ENCODE results near the gene RALY.

RALY gene

GRCh38 chr20:34052414-34052813 is 58.7 kb downstream of the RALY start:
- DNase-seq = no peak

DNA sequence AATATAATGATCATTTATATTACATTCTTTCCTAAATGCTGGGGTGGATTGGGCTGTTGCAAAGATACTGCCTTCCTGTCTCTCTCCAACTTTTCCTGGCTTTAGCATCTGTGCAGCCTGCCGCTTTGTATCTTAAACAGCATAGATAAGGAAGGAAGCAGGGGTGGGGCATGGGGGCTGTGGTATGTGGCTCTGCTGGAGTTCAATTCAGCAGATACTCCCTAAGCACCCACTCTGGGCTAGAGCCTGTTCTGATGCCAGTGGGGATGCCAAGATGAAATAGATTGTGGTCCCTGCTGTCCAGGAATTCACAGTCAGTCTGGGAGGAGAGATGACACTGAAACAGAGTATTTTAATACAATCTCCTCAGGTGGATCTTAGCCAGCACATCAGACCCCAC is 61.6 kb downstream of the RALY start:
- DNase-seq = no peak

DNA sequence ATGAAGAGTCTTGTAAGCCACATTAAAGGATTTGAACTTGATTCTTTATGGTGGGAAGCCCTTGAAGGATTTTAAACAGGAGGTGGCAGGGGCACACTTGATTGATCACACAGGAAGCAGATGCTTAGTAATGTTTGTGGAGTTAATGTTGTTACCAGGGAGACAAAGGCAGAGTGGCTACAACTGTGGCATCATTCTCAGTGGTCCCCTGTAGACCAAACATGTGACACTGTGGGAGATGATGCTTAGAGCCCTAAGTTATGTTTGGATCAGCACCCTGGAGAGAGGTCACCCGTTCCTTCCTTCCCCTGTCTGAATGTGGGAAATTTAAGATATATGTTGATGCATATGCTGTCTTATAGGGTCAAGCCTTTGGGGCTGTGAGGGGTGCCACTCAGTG is 65.1 kb downstream of the RALY start:
- no peak for DNase-seq

DNA sequence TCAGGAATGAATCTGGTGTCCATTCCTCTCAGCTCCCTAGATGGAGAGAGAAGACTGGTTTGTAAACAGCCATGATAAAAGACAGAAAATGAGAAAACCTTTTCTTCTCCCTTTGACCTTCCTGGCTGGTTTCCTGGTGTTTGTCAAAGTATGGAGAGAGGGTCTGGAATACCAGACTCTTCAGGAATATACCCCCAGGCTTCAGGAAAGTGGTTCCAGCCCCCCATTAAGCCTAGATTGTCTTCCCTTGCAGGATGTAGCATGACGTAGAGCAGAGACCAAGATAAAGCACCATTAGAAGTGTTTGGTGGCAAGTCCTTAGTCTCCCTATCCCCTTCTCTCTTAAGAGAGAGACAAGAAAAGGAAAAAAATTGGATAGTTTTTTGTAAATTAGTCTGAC is 67.3 kb downstream of the RALY start:
- DNase-seq = no peak

DNA sequence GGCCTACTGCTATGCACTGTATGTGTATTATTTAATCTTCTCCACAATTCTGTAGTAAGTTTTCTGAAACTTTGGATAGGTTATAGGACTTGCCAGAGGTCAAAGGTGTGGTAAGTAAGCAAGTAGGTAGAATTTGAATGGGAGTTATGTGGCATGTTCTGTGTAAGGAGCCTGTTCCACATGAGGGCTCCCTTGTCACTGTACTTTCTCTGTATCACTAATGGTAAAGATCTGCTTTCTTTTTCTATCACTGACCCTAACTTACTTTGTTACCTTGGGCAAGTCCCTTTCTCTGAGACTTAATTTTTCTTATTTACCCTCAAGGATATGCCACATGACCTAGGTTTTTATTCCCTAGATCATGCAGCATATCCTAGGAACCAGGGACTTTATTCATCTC is 68.0 kb downstream of the RALY start:
- DNase-seq = no peak

DNA sequence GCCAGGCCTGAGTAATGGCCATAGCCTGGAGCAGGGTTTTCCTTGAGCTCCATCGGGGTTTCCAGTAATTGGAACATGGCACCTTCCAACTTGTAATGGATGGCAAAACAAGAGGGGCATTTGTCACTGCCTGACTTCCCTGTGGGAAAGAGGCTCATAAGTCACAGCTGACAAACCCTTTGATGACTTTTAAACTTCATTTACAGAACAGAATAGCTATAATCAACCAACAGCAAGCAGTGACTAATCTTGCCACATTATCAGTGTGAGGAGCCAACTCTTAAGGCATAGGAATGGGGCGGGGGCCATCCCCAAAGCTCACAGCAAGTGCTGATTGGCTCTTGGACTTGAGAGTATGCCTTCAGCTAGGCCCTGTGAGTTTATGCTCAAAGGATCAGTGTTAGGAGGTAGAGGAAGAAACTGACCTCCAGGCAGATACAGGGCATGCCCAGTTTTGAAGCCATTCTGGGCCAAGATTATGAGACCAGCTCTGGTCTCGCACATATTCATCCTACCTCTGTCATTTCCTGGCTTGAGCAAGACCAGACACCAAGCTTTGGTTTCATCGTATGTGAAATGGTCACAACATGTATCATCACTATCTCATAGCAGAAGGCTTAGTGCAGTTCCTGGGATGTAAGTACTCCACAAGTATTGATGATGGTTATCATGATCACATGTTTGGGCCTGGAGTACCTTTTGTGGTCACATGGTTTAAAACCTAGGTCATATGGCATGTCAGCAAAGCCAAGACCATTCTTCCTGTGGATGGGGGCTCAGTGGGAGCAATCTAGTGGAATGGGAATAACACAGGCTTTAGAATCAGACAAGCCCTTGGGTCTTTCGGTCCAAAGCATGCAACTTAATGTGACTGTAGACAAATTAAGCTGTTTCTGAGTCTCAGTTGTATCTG is 69.1 kb downstream of the RALY start:
- DNase-seq = no peak

DNA sequence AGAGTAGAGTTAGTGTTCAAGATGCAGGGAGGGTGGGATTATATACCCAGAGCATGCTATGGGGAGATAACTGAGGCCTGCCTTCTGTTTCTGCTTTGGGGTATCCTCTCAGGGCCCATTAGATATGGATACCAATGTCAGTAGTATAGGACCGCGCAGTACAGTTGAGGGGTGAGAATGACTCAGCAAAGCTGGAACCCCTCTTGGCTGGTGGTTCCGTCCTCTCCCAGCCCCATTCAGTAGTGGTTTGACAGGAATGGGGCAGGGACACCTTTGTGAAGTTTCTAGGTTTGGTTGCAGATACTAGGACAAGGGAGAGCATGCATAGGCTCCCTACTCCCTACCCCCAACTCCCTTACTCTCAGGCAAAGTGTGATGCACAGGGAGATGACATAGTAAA is 70.6 kb downstream of the RALY start:
- no peak for DNase-seq

GRCh38 chr20:34065260-34065659 is 71.5 kb downstream of the RALY start:
- no peak for DNase-seq

GRCh38 chr20:34066476-34067090 is 72.9 kb downstream of the RALY start:
- DNase-seq = no peak

- DNase-seq = no peak
These were observed 74.3 kb downstream of the RALY start for GRCh38 chr20:34068001-34068400.

DNA sequence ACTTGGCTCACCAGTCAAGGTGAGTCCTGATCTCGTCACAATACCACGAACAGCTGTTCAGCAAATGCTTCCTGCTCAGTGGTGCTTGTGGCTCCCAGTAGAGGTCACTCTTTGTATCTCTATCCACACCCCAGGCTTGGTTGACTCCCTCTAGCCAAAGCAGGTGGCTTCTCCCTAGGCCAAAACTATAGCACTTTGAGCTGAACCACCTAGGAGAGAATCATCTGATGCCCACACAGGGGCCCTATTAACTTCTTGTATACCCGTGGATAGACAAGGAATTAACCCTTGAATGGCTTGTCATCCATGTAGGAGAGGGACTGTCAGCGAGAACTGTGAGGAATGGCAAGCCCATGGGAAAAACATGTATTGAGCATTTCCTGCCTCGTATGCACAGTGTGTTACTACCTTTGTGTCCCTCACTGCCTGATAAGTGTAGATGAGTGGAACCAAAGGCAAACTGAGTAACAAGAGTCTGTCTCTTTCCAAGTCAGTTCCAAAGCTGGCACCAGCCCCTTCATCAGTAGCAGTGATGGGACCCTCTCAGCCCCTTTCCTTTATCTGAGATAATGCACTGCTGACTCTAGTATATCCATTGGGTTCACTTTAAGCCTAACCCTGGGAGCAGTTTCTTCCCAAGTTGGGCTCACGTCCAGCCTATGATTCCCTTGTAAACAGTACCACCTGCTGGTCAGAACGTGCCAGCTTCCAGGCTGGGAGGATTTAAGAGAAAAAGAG is 75.8 kb downstream of the RALY start:
- peak; percentile 34 to 54 for DNase-seq

DNA sequence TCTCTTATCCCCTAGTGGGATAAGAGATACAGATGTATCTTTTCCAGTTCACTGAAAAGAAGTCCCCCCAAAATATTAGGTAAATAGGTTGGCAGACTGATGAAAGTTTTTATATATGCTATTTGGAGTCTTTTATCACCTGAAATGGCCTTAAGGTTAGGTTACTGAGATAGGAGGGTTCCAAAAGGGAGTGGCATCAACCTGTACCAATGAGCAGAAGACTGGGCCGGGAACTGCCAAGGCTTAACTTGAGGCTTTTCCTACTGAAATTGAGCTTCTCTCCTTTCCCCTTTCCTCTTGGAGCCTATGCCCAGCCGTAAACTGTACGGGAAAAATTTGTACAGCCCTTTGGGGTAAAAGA is 76.3 kb downstream of the RALY start:
- no peak for DNase-seq

GRCh38 chr20:34070859-34071258 is 77.1 kb downstream of the RALY start:
- no peak for DNase-seq

- DNase-seq = no peak
These were observed 78.4 kb downstream of the RALY start for GRCh38 chr20:34072076-34072475.

- DNase-seq = no peak
These were observed 79.1 kb downstream of the RALY start for GRCh38 chr20:34072778-34073177.

- DNase-seq = no peak
These were observed 80.5 kb downstream of the RALY start for GRCh38 chr20:34074101-34074760.

DNA sequence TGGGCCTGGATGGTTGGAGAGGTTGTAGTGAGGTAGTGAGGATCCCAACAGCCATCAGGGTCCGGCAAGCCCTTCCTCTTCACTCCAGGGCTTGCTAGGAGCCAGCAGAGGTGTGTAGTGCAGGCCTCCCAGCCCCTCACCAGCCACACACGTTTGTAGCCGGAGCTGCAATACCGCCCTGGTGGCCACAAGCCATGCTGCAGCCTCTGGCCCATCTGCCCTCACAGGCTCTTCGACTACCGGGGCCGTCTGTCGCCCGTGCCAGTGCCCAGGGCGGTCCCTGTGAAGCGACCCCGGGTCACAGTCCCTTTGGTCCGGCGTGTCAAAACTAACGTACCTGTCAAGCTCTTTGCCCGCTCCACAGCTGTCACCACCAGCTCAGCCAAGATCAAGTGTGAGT is 81.9 kb downstream of the RALY start:
- DNase-seq = no peak

GRCh38 chr20:34076952-34077351 is 83.2 kb downstream of the RALY start:
- DNase-seq = no peak

DNA sequence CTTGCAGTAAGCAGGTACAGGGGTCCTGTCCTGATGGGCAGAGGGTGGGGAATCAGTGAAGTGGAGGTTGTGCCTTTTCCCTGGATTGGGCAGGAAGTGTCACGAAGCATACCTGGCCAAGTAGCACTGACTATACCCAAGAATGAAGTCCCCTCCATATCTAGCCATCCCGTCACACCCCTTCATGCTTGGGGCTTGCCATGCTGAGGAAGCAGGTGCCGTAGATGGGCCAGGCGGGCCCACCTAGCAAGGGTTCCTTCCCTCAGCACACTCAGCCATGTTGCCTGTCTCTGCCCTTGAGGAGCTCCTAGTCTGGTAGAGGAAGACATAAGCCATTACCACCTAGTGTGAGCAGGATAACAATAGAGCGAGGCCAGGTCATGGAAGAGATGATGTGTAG is 84.8 kb downstream of the RALY start:
- no peak for DNase-seq

GRCh38 chr20:34079818-34080217 is 86.1 kb downstream of the RALY start:
- no peak for DNase-seq

DNA sequence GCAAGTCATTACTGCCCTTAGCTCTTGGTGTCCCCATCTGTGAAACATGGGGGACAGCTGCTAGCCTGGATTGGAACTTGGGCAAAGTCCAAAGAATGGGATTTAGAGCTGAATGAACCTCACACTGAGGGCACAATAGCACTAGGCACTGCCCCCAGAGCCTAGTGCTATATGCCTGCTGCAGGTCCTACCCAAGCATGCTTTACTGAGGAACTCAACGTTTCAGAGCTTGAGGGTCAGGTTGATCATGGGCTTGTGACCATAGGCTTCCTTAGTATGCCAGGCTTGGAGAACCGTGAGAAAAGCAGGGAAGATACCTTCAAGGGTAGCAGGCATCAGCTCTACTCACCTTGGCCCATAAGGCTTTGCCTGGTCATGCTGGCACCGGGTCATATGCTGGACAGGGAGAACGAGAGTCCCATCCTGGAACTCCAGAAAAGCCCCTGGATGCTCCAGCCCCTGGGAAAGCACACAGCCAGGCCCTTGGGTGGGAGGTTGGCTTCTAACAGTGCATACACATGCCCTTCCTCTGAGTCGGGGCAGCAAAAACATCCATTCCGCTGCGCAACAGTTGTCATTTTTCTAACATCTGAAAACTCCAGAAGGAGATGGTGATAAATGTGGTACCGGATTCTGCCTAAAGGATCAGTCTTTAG is 88.6 kb downstream of the RALY start:
- no peak for DNase-seq

DNA sequence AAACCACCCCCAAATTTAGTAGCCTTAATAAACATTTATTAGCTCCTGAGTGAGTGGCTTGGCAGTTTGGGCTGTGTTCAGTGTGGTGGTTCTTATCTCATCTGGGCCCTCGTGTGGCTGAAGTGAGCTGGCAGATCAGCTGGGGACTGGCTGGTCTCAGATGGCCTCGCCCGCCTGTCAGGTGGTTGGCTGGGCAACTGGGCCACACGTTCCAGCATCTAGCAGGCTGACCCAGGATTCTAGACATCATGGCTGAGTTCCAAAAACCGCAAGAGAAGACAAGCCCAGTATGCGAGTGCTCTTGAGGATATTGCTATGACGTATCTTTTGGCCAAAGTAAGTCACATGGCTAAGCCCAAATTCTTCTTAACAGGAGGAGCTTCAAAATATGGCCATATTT is 89.4 kb downstream of the RALY start:
- no peak for DNase-seq

DNA sequence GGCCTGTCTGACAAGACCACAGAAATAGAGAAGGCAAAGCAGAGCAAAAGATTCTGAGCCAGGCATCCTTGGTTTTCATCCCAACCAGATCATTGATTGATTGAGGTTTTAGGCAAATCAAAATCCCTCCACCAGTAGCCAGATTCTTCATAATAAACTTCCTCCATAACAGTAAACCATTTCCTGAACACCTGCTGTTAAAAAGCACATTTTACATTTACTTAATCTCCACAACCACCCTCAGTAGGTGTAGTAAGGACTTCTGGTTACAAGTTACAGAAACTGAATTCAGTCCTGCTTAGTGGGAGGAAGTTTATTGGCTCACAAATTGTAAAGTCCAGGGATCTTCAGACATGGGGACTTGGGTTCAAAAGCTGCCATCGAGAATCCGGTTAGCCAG is 90.1 kb downstream of the RALY start:
- no peak for DNase-seq

Measured in stimulated activated CD4-positive, alpha-beta T cell treated with anti-CD3 and anti-CD28 coated beads, Interleukin-2, amount 100 ng/mL, for 48 hours (primary cell).